NCI-H524 (cell line): ENCODE results near the gene FYN.
A peak's percentile ranks its signal among the peaks of the same experiment; 100 is the strongest.

Experiments used
- DNase-seq, 2 experiments: peaks; one replicate each; lab custom pipeline; 2025; lab: John Stamatoyannopoulos, UW

The FYN gene

DNA sequence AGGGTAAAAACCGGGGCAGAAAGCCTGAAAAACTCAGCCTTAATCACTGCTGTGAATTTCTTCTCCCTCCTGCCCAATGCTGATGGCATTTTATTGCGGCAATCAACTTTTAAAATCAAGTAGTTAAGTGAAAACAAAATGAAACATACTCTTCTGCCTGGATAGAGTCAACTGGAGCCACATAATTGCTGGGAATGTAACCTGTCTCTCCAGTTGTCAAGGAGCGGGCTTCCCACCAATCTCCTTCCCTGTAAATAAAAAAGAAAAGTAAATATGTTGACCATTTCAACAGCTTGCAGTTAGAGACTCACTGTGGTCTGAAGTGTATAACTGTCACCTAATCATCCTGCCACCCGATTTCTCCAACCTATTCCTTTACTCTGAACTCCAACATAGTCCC is 165.5 kb downstream of the FYN start:
- no peak for DNase-seq

DNA sequence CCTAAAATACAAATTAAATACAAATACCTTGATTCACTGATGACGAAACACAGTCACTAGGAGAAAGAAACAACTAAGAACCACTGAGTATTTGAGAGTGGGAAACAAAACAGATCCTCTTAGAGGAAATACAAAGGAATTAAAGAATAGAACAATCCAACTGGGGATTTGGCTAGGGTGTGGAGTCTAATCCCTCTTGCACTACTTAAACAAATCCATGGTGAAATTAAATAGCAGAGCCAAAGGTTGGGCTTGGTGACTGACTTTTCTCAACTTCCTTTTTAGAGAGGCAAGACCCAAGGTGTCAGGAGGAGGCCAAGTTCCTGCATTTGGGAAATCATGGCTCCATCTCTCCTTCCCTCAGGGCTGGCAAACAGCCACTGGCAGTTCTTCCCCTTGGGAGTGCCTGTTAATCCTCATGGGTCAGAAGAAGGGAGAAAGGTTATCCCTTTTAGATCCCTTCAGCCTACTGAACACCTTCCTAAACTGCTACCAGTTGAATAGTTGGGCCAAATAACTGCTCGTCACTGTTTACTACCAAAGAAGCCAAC is 166.3 kb downstream of the FYN start:
- peak in 1 of 2 experiments; percentile 40 for DNase-seq

DNA sequence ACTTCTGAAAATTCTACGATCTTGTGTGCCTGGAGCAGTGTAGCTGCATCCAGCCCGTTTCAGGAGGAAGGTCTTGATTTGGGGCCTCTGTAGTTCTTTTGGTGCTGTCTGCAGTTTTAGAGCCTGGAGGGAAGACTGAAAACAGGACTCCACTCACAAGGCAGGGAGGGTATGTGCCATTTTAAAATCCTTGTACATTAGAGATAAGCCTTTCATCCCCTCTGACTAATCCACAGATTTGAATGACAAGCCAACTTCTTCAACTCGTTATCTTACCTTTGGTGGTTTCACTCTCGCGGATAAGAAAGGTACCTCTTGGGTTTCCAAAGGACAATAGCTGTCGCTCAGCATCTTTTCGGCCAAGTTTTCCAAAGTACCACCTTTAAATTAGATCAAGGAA is 169.5 kb downstream of the FYN start:
- peak in 1 of 2 experiments; percentile 13 for DNase-seq

DNA sequence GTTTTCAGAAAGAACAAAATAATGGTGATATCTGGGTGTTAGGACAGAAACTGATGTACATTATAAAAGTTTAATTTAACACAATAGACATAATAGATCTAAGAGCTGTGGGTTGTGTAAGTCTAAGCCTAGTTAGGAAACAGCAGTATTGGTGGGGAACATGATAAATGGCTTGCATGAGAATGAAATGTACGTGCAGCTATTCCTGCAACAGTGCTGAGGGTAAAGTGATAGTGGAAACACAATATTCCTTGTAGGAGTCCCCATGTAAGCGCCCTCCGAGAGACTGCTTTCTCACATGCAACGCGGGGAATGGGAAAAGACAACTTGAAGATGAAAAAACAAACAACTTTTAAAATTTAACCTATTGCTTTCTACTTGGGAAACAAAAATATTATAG is 171.0 kb downstream of the FYN start:
- DNase-seq = no peak

DNA sequence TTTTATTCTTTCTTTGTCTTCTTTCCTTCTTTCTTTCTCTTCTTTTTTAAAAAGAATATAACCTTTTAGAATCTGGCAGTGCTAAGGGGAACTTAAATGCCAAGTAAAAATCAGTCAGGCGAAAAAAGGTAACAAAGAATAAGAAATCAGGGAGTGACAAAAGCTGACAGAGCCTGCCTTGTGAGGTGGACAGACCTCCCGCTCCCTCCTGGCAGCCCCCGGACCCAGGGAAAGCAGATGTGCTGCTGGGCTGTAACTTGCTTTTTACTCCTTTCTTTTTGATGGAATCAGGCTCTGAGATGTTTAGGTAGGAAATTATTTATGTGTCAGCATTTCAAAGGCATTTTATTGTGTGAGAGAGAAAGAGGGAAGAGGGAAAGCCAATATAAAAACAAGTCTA is 172.1 kb downstream of the FYN start:
- DNase-seq = no peak

DNA sequence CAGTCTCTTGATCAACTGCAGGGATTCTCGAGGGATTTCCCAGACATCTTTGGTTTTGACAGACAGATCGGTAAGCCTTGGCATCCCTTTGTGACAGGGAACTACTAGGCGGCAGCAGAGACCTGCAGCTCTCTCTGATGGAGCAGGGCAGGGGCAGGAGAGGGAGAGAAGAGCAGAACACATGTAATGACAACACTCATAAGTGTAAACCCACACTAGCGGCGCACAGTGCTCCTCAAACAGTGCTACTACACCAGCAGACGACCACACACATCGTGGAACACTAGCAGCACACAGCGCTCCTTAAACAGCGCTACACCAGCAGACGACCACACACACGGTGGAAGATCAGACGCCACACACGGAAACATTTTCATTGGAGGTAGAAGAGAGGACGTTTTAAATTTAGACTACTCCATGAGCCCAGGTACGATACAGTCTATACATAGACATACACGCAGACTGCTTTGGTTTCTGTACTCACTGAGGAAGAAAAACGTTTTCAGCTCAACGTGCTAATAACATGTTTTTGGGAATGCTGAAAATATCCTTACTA is 173.0 kb downstream of the FYN start:
- DNase-seq = no peak

DNA sequence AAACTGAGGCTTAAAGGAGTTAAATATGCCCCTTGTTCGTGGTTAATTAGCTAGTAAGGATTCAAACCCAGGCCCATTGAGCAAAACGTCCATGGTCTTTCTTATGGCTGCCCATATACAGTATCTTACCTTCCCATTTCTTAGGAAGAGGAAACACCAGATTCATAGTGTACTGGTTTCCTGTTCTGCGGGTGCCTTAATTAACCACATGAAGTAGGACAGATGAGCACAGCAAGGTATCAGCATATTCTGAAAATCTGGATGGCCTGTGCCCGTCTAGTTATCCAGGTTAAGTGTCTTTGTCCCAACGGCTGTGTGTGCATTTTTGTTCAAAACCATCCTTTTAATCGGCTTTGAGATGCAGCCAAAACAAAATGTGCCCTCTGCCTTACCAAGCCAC is 174.1 kb downstream of the FYN start:
- DNase-seq = no peak

DNA sequence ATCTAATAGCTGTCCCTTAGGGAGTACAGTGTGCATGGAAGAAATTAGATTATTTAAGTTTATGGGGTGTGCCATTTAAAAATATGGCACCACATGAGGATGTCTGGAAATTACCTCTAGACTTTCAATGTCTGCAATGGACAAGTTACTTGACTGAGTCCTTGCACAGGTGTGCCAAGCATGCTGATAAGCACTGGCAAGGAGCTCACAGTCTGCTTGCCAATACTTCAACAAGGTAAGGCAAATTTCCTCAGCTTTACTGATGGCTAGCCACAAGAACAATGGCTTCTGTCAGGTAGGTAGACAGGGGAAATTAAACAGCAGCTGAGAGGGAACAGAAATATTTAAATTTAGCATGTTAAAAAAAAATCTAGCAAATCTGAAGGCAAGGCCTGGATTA is 176.4 kb downstream of the FYN start:
- DNase-seq = no peak

DNA sequence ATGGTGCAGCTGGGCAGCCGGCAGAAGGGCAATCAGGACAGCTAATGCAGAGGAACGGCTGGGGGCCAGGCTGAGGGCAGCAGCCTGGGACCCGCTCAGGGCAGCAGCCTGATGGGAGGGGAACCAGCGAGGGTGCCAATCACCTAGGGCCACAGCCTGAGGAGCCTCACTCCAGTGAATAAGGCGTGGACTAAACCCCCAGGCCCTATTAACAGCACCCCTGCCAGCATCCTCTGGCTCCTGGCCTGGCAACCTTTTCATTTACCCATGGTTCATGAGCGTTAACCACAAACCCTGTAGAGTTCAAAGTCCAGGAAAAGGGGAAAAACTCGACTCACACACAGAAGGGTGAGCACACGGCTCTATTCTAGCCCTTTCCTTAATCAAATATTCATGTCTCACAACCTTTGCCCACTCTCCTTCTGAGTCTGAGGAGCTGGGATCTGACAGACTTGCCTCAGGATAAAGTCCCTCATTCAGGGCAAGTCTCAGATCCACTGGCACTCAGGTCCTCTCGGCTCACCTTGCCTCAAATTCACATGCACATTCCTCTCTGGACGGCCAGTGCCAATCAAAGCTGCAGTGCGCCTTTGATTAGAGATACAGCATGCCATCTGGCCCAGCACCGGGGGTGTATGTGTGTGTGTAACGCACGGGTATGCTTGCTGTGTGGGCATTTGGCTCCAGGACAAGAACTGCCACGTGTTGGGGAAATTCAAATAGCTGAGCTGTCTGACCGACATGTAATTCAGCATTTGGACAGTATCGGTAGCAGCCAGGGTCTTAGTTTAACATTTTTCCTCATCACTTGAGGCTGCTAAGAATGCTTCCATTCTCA is 180.7 kb downstream of the FYN start:
- peak; percentile 63 to 85 for DNase-seq

DNA sequence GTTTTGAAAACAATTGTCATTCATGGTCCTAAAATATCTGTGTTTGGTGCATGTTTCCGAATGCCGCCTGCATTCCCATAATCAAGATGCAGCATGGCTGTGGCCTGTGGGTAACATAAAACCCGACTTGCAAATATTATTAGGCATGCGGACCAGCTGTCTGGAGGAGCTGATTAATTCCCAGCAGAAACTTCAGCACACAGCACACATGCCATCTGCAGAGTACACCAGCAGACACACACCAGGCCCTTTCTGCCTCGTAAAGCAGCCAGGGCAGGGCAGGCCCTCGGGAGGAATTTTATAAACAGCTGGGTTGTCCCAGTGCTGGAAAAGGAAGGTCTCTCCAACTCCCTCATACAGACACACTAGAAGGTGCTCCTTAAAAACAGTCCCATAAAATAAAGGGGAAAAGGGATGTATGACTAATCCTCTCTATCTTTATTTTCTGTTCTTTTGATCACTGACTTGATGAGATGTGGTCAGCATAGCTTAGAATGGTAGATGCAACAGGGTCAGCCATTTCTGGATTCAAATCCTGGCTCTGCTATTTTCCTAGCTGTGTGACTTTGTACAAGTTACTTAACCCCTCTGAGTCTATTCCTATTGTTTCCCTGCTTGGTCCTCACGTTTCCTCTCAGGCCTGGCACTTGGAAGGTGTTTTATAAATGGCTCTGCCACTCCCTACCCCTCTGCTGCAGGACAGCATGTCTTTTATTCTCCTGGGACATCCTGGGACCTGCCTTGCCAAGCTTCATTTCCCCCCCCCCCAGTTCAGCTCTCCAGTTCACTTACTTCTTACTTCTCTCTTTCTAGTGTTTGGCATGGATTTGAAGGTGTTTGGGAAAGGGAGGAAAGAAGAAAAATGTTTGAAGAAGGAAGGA is 181.7 kb downstream of the FYN start:
- DNase-seq = peak; percentile 80 to 95

DNA sequence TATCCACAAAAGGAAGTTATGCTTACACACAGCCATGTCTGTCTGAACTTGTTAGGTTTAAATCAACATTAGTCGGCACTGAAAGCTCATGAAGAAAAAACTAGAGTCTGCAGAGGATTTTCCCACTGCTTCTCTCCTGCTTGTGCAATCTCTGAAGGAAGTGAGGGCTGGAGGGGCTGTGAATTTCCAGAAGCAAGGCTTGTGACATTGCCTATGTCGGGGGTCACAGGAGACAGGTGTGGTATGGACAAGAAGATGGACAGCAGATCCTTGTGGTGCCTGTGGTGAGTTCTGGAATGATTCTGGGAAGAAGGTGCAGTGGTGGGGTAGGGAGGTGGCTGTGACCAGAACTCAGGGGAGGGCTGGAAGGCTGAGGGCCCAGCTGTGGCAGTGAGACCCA is 183.3 kb downstream of the FYN start:
- DNase-seq = no peak

DNA sequence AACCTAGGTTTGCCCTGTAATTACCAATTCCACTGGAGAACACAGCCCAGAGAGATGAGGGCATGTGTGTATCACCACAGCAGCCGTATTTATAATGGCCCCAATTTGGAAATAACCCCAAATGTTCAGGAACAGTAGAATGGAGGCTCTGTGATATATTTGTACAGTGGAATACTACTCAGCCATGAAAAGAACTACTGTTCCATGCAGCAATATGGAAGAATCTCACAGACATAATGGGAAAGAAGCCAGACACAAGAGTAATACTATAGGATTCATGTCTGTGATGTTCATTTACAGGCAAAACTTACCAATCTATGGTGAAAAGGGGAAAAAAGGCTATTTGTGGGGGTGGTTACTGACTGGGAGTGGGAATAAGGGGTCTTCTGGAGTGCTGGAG is 183.8 kb downstream of the FYN start:
- DNase-seq = no peak

DNA sequence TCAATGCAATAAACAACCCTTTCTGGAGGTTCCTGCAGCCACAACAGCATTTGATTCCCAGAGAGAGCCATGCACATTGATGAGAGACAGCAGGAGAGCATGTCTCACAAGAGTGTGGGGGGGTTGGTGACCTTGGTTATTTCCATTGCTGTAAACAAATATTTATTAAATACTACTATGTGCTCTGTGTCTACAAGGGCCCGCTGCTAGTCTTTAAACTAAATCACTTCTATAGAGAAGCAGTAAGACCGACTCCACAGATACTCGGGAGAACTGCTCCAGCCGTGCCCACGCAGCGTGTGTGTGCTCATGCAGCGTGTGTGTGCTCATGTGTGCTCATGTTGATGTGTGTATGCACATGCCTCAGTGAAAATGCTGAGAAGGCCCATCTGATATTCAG is 184.9 kb downstream of the FYN start:
- DNase-seq = no peak

DNA sequence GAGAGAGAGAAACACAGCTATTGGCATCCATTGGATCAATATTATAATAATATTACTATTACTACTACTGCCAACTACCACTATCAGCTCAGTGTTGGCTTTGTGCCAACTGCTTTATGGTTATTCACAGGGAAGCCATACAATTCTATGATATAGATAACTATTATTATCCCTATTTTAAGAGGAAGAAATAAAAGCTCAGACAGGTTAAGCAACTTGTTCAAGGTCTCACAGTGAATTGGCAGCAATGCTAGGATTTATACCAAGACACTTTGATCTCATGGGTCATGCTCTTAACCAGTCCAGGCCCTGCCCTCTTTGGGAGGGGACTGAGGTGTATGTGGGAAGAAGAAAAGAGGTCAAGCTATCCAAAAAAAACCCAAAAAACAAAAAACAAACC is 185.6 kb downstream of the FYN start:
- DNase-seq = no peak

DNA sequence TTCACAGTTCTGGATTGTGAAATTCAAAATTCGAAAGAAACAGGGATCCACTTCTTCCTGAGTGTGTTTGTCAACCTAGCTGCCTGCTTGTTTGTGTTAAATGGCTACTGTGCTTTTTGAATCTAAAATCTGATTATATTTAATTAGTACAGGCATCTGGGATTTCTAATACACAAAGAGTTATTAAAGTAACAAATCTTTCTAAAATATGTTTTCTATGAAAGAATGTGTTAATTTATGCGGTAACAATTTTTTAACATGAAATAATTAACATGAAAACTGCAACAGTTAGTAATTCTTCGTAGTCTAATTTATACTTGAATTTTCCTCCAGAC is 186.4 kb downstream of the FYN start:
- no peak for DNase-seq

DNA sequence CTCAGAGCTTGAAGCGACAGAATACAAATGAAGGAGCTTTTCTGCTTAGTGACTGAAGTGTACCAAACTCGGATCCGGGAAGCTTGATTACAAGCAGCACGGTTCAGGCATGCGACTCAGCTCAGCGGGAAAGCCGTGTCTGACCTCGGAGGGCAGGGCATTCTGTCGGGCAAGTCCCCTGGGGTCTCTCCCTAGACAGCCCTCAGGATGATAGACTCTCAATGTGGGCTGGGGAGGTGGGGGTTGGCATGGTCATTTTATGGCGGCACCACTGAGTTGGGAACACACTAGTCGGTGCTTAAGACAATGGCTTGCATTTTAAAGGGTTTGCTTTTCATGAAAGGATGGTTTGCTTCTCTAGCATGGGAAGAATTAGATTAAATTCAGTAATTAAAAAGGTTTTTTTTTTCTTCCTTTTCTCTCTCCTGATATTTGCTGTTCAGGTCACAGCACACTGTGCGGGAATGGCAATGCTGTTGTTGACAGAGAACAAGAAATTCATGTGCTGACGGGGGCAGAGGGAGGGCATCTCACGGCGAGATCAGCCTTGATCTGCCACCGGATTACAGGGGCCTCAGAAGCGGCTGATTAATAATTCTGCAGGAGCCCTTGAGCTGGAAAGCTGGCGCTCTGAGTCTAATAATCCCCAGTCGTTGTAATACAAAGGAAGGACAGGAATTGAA is 186.9 kb downstream of the FYN start:
- peak; percentile 75 to 85 for DNase-seq

DNA sequence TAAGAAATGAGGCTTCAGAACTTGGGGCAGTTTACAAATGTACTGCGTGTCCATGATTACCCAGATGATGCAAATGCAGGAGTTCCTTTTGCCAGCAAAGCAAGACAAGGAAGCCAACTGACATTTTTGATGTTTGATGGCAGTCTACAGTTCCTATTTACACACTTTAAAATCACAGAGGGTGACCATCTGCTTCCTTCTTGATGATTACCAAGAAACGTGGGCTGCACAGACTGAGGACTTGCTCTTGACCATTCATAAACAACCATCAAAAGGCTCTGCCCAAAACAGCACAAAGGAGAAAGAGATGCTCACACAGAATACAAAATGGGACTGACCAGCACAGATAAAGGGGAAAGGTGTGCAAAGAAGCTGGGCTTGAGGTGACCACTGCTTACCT is 187.7 kb downstream of the FYN start:
- peak in 1 of 2 experiments; percentile 57 for DNase-seq

DNA sequence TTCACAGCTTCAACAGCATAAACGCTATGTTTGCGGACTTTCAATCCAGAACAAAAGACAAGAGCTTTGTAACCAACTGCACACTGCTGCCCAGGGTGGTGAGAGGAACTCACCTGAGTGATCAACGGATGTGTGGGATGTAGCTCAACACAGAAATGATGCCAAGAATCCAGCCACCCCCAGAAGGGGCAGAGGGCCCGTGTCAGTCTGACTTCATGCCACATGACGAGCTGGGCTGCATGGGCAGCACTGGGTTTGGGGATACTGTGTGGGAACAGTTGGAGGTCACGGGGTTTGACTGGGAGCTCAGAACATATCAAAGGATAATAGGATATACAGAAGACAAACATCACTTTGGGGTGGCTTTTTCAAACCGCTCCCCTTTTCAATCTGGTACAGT is 188.2 kb downstream of the FYN start:
- no peak for DNase-seq

DNA sequence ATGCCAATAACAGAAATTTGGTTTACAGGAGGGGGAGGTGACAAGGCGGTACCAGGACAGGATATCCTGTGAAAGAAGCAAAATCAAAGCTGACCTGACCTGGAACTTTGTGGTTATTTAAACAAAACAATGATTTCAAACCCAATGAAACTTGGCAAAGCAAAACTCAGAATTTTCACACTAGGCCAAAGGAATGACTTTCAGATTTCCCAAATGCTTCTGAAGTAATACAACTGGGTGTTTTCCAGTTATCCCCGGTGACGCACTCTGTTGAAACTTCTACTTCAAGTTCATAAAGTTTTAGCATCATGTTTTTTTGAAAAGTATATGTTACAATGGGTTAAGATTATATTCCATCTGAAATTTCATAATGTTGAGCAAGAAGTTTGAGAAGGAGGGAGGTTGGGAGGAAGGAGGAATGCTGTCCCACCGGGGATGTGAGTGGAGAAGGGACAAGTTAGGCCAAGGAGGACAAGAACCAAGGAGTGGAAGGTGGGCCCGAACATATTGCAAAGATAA is 189.4 kb downstream of the FYN start:
- no peak for DNase-seq

DNA sequence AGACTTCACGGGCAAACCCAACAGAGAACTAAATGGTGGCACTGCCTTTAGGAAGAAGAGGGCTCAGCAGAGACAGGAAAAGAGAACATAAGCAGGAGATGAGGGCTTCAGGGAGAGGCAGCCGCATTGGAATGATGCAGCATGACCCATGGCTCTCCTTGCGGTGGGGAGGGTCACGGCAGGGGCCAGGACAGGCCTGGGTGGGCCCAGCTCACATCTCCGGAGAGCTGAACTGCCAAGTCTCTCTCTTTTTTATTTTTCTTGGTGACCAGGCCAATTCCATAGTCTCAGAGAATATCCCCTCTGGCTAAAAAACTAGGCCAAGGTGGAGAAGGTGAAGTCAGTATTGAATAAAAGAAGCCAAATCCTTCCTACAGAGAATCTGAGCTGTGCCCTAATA is 190.1 kb downstream of the FYN start:
- DNase-seq = no peak

DNA sequence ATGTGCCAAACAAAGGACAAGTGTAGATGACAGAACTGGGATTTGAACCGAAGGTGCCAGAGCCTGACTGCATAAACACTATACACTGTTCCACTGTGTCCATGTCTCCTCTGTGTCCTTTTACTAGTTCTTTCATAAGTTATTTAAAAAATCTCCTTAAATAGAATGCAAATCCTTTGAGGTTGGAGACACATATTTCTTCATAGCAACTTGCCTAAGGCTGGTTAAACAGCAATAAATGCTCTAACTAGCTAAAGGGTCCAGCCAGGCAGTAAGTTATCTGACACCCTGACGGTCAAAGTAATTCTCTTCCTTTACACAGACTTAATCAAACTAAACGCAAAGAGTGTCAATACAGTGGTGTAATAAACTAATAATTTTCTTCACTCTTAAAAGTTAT is 191.4 kb downstream of the FYN start:
- DNase-seq = no peak
